Heart left ventricle (tissue), 13 donors: ENCODE results near the gene IL6R.

Experiments used
- POLR2A ChIP-seq, 2 donors: fragments of 450-650 bp; IDR thresholded peaks; one replicate each; pipeline ENCODE4 v1.6.1; 2017; ENCODE audit warnings: antibody characterized with exemption in 2 of 2, mild to moderate bottlenecking in 2 of 2, moderate library complexity in 2 of 2
- TF ChIP-seq, protein P1 (sequence below), 12 donors: fragments of 200-600 bp; sonication (generic) in 4 of 12; IDR thresholded peaks; one replicate each; pipeline versions ENCODE4 v1.5.0 to v1.8.0; 2018 to 2022; ENCODE audit warnings: antibody characterized with exemption in 12 of 12, mild to moderate bottlenecking in 5 of 12
- donor health status: ischemic (EF 13 %, LVEDD 7.1; RV severe dilation, severe dysfunction).
- donor health status: DM: no; HTN: yes; CAD: no.
- donor health status: DM: no; HTN: no; CAD: no.
- donor health status: ischemic (EF 25% LVEDD 6.9; RV normal size, moderate dysfunction).
- donor health status: ischemic (EF 25% LVEDD 5.7; RV mildly dilated, moderate dysfunction).
- donor health status: ischemic (EF 35%, LVEDD 5.7; RV mildly dilated, moderate dysfunction).
- donor health status: nonischemic (EF 11% LVEDD 7.7; RV severe dilation, severe dysfunction).
- donor health status: DM: yes; HTN: yes; CAD: no.
- donor health status: PGD.
- donor health status: ischemic (EF 29% LVEDD 5.4; RV normal size, mild dysfunction).
- donor health status: nonischemic (EF 23%, LVEDD 6.1; RV moderate dilation, normal function).

- TF ChIP-seq, protein P1, sequence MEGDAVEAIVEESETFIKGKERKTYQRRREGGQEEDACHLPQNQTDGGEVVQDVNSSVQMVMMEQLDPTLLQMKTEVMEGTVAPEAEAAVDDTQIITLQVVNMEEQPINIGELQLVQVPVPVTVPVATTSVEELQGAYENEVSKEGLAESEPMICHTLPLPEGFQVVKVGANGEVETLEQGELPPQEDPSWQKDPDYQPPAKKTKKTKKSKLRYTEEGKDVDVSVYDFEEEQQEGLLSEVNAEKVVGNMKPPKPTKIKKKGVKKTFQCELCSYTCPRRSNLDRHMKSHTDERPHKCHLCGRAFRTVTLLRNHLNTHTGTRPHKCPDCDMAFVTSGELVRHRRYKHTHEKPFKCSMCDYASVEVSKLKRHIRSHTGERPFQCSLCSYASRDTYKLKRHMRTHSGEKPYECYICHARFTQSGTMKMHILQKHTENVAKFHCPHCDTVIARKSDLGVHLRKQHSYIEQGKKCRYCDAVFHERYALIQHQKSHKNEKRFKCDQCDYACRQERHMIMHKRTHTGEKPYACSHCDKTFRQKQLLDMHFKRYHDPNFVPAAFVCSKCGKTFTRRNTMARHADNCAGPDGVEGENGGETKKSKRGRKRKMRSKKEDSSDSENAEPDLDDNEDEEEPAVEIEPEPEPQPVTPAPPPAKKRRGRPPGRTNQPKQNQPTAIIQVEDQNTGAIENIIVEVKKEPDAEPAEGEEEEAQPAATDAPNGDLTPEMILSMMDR (IDR thresholded peaks at IDR 0.05), result no peak
- no peak for TF ChIP-seq POLR2A (IDR thresholded peaks at IDR 0.05)
These were observed 94.3 kb downstream of the IL6R start for GRCh38 chr1:154499446-154499845.
